Measurements from ENCODE around the gene ZNF385A. TPM values are rescaled to one million over a fixed set of nuclear protein-coding genes. Genes with fewer than 3 reads are reported as not detected.
"Not testable (repeated sequence)": the region's sequence is repeated elsewhere in the genome, so short reads cannot be mapped to it uniquely, and the experiment has no call there.

The ZNF385A gene
- total and polyA plus RNA-seq, 8 donors: 1.2 to 35.7 (median 12.4) TPM

- intact Hi-C loops (cut with DNase I; ENCODE audit: low total_unique reads): no loop called here
- 57 to 68% (median 61%) methylated on average over 6 of the region's 6 CpGs for WGBS, 5 donors
- peak in 1 of 2 donors; percentile 29 for DNase-seq
- no peak for TF ChIP-seq POLR2AphosphoS5 (IDR thresholded peaks at IDR 0.05)
- TF ChIP-seq EP300 (IDR thresholded peaks at IDR 0.05): no peak
- TF ChIP-seq CTCF (IDR thresholded peaks at IDR 0.05): no peak
- no peak for TF ChIP-seq POLR2A (IDR thresholded peaks at IDR 0.05)
- peaks cover 0 to 17% (median 12%) of the 10 kb centered on the region in 4 donors for H3K36me3 ChIP-seq
- no peaks in the 10 kb centered on the region for H3K27me3 ChIP-seq
- no peaks in the 10 kb centered on the region for H3K9me3 ChIP-seq
- peaks cover 43 to 91% (median 71%) of the 10 kb centered on the region in 4 donors for H3K4me1 ChIP-seq
- H3K4me3 ChIP-seq: no peak overlapping the region
- H3K27ac ChIP-seq: peak overlapping the region in 3 of 5 donors; percentile 7 to 43 (median 43)
These were observed 55.8 kb downstream of the ZNF385A start for GRCh38 chr12:54328595-54329337.

- H3K4me1 ChIP-seq: peaks cover 39 to 61% (median 51%) of the 10 kb centered on the region in 4 donors
These were observed 59.0 kb downstream of the ZNF385A start for GRCh38 chr12:54325442-54326109.

GRCh38 chr12:54324617-54325441, 59.7 kb downstream of the ZNF385A start, which contains the start of gene COPZ1:
Gene COPZ1 (plus strand): TSS chr12:54325131. CDS start chr12:54325164, 33 bp downstream.
- H3K9me3 ChIP-seq: no peaks in the 10 kb centered on the region
- H3K27me3 ChIP-seq: no peaks in the 10 kb centered on the region
- TF ChIP-seq EP300 (IDR thresholded peaks at IDR 0.05) (no peak), POLR2AphosphoS5 (IDR thresholded peaks at IDR 0.05) (peak in 2 of 3 donors; percentile 72 to 85), POLR2A (IDR thresholded peaks at IDR 0.05) (peak in 1 of 4 donors; percentile 50), CTCF (IDR thresholded peaks at IDR 0.05) (peak in 5 of 7 experiments; percentile 24 to 81 (median 70))
- WGBS, 5 donors: 1 to 2% (median 1%) methylated on average over 34 of the region's 34 CpGs
- peak; percentile 95 to 99 for DNase-seq
- H3K27ac ChIP-seq: peak within 1 kb of the TSS; percentile 83 to 97 (median 90)
- intact Hi-C loops (cut with DNase I; ENCODE audit: low total_unique reads): no loop called here
- peaks cover 34 to 54% (median 44%) of the 10 kb centered on the region in 4 donors for H3K4me1 ChIP-seq
- peaks cover 0 to 11% (median 7%) of the 10 kb centered on the region in 4 donors for H3K36me3 ChIP-seq
- H3K4me3 ChIP-seq: peak within 1 kb of the TSS; percentile 67 to 89 (median 80)

More at GRCh38 chr12:54325442-54326109, 59.0 kb downstream of the ZNF385A start:
- Histone ChIP-seq H3K4me3 (peak overlapping the region; percentile 67 to 89 (median 80)), H3K36me3 (peaks cover 0 to 17% (median 9%) of the 10 kb centered on the region in 4 donors), H3K27ac (peak overlapping the region; percentile 83 to 97 (median 90))
- H3K9me3 ChIP-seq; DNase-seq; H3K27me3 ChIP-seq; intact Hi-C loops (cut with DNase I; ENCODE audit: low total_unique reads): not testable (repeated sequence)
- WGBS, 5 donors: 23 to 42% (median 35%) methylated on average over 22 of the region's 22 CpGs

GRCh38 chr12:54321363-54321762, 63.2 kb downstream of the ZNF385A start:
- Histone ChIP-seq H3K4me1 (peaks cover 8 to 19% (median 12%) of the 10 kb centered on the region in 4 donors), H3K36me3 (no peaks in the 10 kb centered on the region), H3K4me3 (no peak overlapping the region), H3K9me3 (no peaks in the 10 kb centered on the region), H3K27me3 (no peaks in the 10 kb centered on the region), H3K27ac (no peak overlapping the region)
- TF ChIP-seq POLR2AphosphoS5 (IDR thresholded peaks at IDR 0.05) (no peak), CTCF (IDR thresholded peaks at IDR 0.05) (no peak)
- no peak for DNase-seq
- intact Hi-C loops (cut with DNase I; ENCODE audit: low total_unique reads): no loop called here
- 85 to 93% (median 88%) methylated on average over 5 of the region's 5 CpGs for WGBS, 5 donors

Small RNA genes lying within 50 kb of the gene (small RNA-seq; reads per million reads assigned to genes)
- gene MIR148B: 42.4 to 126 (median 96.7) reads per million in 4 donors
- gene RN7SL744P: 0 reads per million in 4 donors

Other genes starting within 250 kb of the ZNF385A start
- 10 to 100 TPM; 15.4 to 79.4 (median 31.0) TPM for gene SMUG1, start 195.7 kb downstream of the ZNF385A start, total RNA-seq
- gene SMUG1, start 195.7 kb downstream of the ZNF385A start, polyA plus RNA-seq: 10 to 100 TPM; 34.0 to 71.3 (median 70.3) TPM
- gene CBX5, start 104.6 kb downstream of the ZNF385A start, total RNA-seq: 10 to 100 TPM in 4 of 5 donors, 1 to 10 TPM in 1; 8.7 to 66.8 (median 29.1) TPM
- 1 to 10 TPM; 4.9 to 7.6 (median 5.2) TPM for gene CBX5, start 104.6 kb downstream of the ZNF385A start, polyA plus RNA-seq
- gene HNRNPA1, start 104.0 kb downstream of the ZNF385A start, total RNA-seq: 100 to 1,000 TPM; 211 to 763 (median 303) TPM
- gene HNRNPA1, start 104.0 kb downstream of the ZNF385A start, polyA plus RNA-seq: 1,000 to 10,000 TPM in 2 of 3 donors, 100 to 1,000 TPM in 1; 960 to 1,103 (median 1,040) TPM
- gene NFE2, start 83.7 kb downstream of the ZNF385A start, total RNA-seq: 1 to 10 TPM in 1 of 5 donors, under 1 TPM in 1, not detected in 3; 0.37 to 2.0 TPM
- under 1 TPM in 2 of 3 donors, not detected in 1; 0.20 to 1.00 TPM for gene NFE2, start 83.7 kb downstream of the ZNF385A start, polyA plus RNA-seq
- gene COPZ1, start 59.6 kb downstream of the ZNF385A start, total RNA-seq: 10 to 100 TPM; 14.6 to 91.6 (median 42.4) TPM
- 100 to 1,000 TPM in 2 of 3 donors, 10 to 100 TPM in 1; 92.4 to 133 (median 108) TPM for gene COPZ1, start 59.6 kb downstream of the ZNF385A start, polyA plus RNA-seq
- gene GPR84, start 20.2 kb downstream of the ZNF385A start, total RNA-seq: not detected
- gene GPR84, start 20.2 kb downstream of the ZNF385A start, polyA plus RNA-seq: 1 to 10 TPM in 1 of 3 donors, under 1 TPM in 2; 0.46 to 1.4 (median 0.50) TPM
- 100 to 1,000 TPM in 2 of 5 donors, 10 to 100 TPM in 3; 53.7 to 182 (median 88.8) TPM for gene ITGA5, start 34.5 kb upstream of the ZNF385A start, total RNA-seq
- gene ITGA5, start 34.5 kb upstream of the ZNF385A start, polyA plus RNA-seq: 100 to 1,000 TPM in 1 of 3 donors, 10 to 100 TPM in 2; 29.3 to 102 (median 33.2) TPM
- not detected for gene GTSF1, start 88.9 kb upstream of the ZNF385A start, total RNA-seq
- under 1 TPM in 2 of 3 donors, not detected in 1; 0.44 to 0.50 TPM for gene GTSF1, start 88.9 kb upstream of the ZNF385A start, polyA plus RNA-seq
- 10 to 100 TPM in 3 of 5 donors, 1 to 10 TPM in 2; 2.7 to 29.2 (median 15.6) TPM for gene NCKAP1L, start 113.0 kb upstream of the ZNF385A start, total RNA-seq
- 1 to 10 TPM; 1.7 to 4.2 (median 3.2) TPM for gene NCKAP1L, start 113.0 kb upstream of the ZNF385A start, polyA plus RNA-seq
- gene PDE1B, start 164.9 kb upstream of the ZNF385A start, total RNA-seq: 10 to 100 TPM in 4 of 5 donors, 1 to 10 TPM in 1; 2.9 to 39.1 (median 14.1) TPM
- gene PDE1B, start 164.9 kb upstream of the ZNF385A start, polyA plus RNA-seq: 1 to 10 TPM; 1.8 to 6.1 (median 2.2) TPM
- gene PPP1R1A, start 203.9 kb upstream of the ZNF385A start, total RNA-seq: 100 to 1,000 TPM in 1 of 5 donors, 10 to 100 TPM in 1, 1 to 10 TPM in 2, not detected in 1; 5.5 to 313 (median 42.3) TPM
- gene PPP1R1A, start 203.9 kb upstream of the ZNF385A start, polyA plus RNA-seq: 1 to 10 TPM; 2.6 to 9.9 (median 5.9) TPM